NCI-H2081 treated with DMSO at 0.1 percent for 48 hours (cell line): ENCODE data around the gene ESPNL.

Source experiments
- DNase-seq: peaks from one replicate; lab custom pipeline; 2025; lab: John Stamatoyannopoulos, UW

The ESPNL gene

GRCh38 chr2:238157506-238158017 lies 57.4 kb downstream of the ESPNL start:
- DNase-seq: no peak

GRCh38 chr2:238158018-238158508 lies 57.9 kb downstream of the ESPNL start:
- DNase-seq: no peak

GRCh38 chr2:238158509-238159070 lies 58.5 kb downstream of the ESPNL start, which contains the start of gene ERFE:
TSS of gene ERFE (plus strand) at chr2:238158970. CDS start at chr2:238159008, 38 bp downstream.
- DNase-seq: no peak

- no peak for DNase-seq
These were observed 59.0 kb downstream of the ESPNL start for GRCh38 chr2:238159071-238159539.

GRCh38 chr2:238159661-238160205 lies 59.6 kb downstream of the ESPNL start:
- DNase-seq: no peak

- DNase-seq: no peak
These were observed 60.3 kb downstream of the ESPNL start for GRCh38 chr2:238160206-238161129.

- no peak for DNase-seq
These were observed 61.3 kb downstream of the ESPNL start for GRCh38 chr2:238161291-238162051.

- DNase-seq: no peak
These were observed 62.2 kb downstream of the ESPNL start for GRCh38 chr2:238162251-238162845.

GRCh38 chr2:238162846-238163441 lies 62.8 kb downstream of the ESPNL start:
- DNase-seq: no peak

- DNase-seq: no peak
These were observed 63.5 kb downstream of the ESPNL start for GRCh38 chr2:238163481-238164198.

GRCh38 chr2:238164906-238165287 lies 64.8 kb downstream of the ESPNL start:
- no peak for DNase-seq

- no peak for DNase-seq
These were observed 65.3 kb downstream of the ESPNL start for GRCh38 chr2:238165288-238165921.

GRCh38 chr2:238166391-238167343 lies 66.5 kb downstream of the ESPNL start:
- no peak for DNase-seq

- no peak for DNase-seq
These were observed 67.2 kb downstream of the ESPNL start for GRCh38 chr2:238167344-238167715.

- no peak for DNase-seq
These were observed 67.6 kb downstream of the ESPNL start for GRCh38 chr2:238167761-238168160.

- DNase-seq: no peak
These were observed 68.3 kb downstream of the ESPNL start for GRCh38 chr2:238168196-238169047.

GRCh38 chr2:238169048-238169707 lies 69.0 kb downstream of the ESPNL start:
- DNase-seq: no peak
